ENCODE results near the gene NOS1.
A peak's percentile ranks its signal among the peaks of the same experiment; 100 is the strongest.
"Not testable (repeated sequence)": the region's sequence is repeated elsewhere in the genome, so short reads cannot be mapped to it uniquely, and the experiment has no call there.

Gene NOS1

DNA sequence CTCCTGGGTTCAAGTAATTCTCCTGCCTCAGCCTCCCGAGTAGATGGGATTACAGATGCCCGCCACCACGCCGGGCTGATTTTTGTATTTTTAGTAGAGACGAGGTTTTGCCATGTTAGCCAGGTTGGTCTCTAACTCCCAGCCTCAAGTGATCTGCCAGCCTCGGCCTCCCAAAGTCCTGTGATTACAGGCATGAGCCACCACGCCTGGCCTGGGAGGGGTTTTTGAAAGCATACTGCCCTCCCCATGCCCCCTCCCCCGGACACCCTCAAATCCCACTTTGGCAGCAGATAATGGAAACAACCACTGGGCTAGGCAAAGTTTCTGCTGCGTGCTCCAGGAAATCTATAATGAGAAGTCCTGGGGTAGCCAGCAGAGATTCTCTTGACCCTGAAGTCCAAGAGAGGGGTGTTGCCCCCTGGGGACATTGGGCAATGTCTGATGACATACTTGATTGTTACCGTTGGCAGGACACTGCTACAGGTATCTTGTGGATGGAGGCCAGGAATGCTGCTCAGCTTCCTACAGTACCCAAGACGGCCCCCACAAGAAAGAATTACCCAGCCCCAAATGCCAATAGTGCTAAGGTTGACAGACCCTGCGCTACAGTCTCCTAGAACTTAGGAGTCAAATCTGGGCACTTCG, 152.5 kb downstream of the NOS1 start:
- no peak for DNase-seq (ENCODE audit: low spot score)

DNA sequence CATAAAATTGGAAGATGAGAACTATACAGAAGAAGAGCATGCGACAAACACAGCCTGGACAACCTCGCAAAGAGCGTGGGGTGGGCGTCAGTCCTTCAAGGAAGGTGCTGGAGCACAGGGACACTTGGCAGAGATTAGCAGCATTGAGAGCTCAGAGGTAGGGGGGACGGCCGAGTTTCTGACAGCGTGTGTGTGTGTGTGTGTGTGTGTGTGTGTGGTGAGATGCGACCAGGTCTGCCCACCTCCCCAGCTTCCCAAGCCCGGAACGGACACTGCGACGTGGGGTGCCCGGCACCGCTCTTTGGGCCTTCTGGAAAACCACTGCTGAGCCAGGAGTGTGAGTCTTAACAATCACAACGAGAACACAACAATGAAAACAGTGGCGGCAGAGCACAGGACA, 153.2 kb downstream of the NOS1 start:
- no peak for DNase-seq (ENCODE audit: low spot score)

DNA sequence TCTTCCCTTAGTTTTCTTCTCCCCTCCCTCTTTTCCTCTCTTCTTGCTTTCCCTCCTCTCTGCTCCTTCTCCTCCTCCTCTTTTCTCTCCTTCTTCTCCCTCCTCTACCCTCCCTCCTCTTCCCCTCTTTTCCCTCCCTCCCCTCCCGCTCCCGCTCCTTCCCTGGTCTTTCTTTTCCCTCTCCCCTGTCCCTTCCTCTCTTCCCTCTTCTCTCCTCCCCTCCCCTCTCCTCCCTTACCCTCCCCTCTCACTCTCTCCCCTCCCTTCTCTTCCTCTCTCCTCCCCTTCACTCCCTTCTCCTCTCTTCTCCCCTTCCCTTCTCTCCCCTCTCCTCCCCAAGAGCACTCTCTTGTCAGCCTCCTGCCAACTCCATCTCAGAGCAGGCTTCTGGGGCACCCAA, 153.8 kb downstream of the NOS1 start:
- DNase-seq (ENCODE audit: low spot score), result no peak

DNA sequence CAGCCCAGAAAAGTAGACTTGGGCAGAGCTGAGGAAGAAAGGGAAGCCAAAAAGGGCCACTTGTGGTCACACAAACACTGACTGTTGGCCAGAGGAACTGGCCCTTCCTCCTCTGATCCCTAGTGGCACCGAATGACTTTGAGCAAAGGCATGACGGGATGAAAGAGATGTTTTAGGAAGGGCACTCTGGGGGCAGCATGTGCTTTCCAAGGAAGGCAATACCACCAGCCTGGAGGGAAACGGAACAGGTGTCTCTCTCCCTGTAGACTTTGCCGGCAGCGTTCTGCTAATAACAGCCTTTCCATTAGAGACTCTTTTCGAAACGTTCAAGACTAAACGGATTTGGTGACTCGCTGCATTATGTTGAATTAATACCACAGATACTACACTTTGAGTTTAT, 158.9 kb downstream of the NOS1 start:
- no peak for DNase-seq (ENCODE audit: low spot score)

DNA sequence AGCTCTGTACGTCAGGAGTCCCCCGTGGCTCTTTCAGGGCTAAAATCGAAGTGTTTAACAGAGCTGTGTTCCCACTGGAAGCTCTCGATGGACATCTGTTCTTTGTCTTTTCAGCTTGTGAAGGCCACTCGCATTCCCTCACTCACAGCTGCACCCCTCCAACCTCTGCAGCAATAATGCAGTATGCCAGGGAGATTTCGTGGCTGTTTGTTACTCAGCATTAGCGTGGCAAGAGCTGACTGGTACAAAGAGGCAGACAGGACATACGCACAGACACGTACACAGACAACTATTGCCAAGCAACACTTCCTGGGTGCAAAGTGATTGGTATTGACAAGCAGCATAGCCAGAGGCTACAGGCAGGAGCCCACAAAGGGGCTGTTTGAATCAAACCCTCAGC, 159.4 kb downstream of the NOS1 start:
- no peak for DNase-seq (ENCODE audit: low spot score)

DNA sequence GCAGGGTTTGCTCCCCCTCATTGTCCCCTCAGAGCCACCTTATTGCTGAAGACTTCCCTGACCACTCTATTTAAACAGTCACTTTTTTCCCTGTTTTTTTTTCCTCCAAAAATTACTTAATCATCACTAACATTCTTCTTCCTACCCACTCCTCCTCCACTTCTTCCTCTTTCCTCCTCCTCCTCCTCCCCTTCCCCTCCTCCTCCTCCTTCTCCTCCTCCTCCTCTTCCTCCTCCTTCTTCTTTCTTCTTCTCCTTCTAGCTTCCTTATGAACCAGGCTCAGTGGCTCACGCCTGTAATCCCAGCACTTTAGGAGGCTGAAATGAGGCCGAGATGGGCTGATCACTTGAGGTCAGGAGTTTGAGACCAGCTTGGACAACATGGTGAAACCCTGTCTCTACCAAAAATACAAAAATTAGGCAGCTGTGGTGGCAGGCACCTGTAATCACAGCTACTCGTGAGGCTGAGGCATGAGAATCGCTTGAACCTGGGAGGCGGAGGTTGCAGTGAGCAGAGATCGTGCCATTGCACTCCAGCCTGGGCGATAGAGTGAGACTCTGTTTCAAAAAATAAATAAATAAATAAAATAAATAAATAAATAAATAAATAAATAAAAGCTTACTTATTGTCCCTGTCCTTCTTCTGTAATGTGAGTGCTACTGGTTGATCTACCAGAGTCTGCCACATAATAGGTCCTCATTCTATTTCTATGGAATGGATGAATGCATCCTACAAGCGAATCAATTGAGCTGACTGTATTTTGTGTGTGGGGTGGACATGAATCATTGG, 161.3 kb downstream of the NOS1 start:
- not testable (repeated sequence) for DNase-seq (ENCODE audit: low spot score)

DNA sequence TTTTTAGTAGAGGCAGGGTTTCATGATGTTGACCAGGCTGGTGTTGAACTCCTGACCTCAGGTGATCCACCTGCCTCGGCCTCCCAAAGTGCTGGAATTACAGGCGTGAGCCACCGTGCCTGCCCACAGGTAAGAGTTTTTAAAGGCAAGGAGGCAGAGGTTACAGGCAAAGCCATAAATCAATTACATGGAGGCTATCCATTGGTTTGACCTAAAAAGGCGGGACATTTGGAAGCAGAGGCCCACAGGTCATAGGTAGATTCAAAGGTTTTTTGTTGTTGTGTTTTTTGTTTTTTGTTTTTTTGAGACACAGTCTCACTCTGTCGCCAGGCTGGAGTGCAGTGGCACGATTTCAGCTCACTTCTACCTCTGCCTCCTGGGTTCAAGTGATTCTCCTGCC, 165.1 kb downstream of the NOS1 start:
- DNase-seq (ENCODE audit: low spot score), result not testable (repeated sequence)

DNA sequence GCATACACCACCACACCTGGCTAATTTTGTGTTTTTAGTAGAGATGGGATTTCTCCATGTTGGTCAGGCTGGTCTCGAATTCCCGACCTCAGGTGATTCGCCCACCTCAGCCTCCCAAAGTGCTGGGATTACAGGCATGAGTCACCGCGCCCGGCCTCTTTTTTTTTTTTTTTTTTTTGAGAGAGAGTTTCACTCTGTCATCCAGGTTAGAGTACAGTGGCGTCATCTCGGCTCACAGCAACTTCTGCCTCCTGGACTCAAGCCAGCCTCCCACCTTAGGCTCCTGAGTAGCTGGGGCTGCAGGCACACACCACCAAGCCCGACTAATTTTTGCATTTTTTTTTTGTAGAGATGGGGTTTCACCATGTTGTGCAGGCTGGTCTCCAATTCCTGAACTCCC, 166.4 kb downstream of the NOS1 start:
- not testable (repeated sequence) for DNase-seq (ENCODE audit: low spot score)

DNA sequence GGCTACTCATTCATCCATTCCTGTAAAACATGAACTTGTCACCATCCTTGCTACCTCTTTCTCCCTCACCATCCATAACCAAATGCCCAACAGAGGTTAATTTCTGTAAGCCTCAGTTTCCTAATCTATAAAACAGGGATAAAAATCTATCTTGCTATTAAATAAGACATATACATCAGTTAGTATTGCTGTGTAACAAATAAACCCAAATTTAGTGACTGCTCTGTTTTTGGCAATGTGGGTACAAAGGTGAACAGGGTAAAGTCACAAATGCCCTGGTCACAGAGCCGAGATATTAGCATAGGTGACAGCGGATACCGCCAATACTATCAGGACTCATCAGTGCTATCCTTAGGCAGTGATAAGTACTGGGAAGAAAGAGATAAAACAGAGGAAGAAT, 167.5 kb downstream of the NOS1 start:
- DNase-seq (ENCODE audit: low spot score), result no peak

DNA sequence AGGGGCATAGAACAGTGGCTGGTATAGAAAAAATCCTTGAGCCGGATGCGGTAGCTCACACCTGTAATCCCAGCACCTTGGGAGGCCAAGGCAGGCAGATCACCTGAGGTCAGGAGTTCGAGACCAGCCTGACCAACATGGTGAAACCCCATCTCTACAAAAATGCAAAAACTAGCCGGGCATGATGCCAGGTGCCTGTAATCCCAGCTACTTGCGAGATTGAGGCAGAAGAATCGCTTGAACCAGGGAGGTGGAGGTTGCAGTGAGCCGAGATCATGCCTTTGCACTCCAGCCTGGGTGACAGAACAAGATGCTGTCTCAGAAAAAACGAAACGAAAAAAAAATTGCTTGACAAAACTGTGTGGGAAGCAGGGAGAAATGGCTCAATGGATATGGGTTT, 168.8 kb downstream of the NOS1 start:
- not testable (repeated sequence) for DNase-seq (ENCODE audit: low spot score)

DNA sequence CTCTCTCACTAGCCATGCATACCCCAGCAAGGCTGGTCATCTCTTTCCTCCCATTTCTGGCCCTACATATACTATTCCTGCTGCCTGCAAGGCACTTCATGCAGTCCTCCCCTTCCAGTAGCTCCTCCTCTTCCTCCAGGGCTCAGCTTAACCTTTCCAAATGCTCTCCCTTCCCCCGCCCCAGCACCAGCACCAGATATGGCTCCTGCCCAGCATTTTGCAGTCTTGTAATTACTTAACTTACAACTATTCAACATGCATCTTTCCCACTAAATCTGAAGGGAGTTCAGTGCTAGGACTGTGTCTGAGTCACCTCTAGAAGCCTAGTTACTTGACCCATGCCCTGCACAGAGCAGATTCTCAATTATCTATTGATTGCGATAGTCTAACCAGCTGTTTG, 169.4 kb downstream of the NOS1 start:
- DNase-seq (ENCODE audit: low spot score), result no peak

DNA sequence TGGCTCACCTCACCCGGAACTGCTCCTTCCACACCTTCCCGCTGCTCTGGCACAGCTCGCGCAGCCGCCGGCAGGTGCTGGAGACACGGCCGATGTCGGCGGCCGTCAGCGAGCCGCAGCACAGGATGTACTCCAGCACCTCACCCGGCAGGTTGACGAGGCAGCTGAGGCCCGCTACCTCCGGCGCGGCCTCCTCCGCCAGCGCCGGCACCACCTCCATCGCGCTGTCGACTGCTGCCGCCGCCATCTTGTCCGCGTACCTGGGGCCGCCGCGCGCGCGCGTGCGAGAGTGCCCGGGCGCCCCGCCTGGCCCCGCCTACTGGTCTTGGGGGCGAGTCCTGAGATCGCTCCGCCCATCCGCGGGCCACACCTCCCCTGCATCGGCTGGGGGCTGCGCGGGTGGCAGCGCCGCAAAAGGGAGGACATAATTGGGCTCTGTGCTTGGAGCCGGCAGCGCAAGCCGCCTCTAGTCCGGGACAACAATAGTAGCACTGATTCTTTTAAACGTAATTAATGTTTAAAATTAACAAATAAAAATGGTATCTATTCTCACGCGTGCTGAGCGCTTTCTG, 171.1 kb downstream of the NOS1 start, which contains the start of gene FBXO21:
Gene FBXO21 (minus strand): TSS at position 261 of the 572 bp plus-strand sequence. CDS start 14 bp downstream, at position 247.
- peak; percentile 94 for DNase-seq (ENCODE audit: low spot score)

DNA sequence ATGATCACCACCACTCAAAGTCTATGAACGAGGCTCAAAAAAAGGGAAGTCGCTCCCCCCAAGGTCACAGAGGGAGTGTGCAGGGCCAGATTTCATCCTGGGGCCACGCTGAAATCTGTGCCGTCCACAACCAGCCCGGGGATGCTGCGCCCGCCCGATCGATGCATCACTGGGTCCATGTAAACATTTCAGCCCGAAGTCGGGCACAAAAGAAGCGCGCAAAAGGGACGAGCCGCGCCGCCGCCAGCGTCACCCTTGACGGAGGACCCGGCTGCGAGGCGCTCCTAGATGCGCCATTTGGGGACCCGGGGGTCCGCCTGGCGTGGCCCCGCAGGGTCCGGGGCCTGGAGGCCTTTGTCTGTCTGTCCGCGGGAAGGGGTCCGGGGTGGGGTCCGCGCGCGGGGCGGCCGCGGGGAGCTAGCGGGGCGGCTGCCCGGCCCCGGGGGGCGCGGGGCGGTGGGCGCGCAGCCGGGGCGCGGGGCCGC, 171.7 kb downstream of the NOS1 start:
- peak; percentile 28 for DNase-seq (ENCODE audit: low spot score)

DNA sequence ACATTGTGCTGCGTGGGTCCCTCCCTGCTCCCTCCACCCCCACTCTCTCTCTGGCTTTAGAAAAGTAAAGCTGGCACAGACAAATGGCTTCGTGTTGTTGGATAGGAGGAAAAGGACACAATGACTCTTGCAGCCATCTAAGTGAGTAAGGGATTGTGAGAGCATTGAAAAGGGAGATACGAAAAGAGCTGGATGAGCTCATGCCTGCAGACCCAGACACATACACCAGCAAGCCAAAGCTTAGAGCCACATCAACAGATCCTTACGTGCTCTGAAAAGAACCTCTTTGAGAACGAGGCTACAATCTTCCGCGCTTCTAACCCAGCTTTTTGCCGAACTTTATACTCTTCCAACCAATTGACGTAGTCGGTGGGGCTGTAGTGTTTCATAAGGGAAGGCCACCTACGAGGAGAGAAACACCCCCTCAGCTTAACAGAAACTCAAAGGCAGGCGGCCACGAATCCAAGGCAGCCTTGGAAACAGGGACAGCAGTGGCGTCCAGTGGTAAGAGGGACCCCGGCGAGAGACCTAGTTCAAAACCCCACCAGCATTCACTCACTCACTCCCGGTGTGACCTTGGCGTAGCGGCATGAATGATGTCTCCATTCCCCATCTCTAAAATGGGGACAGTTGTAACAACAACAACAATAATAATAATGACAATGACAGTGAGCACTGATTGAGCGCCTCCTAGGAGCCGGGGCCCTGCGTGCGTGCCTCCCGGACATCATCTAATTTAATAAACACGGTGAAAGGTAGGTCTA, 172.3 kb downstream of the NOS1 start:
- no peak for DNase-seq (ENCODE audit: low spot score)

DNA sequence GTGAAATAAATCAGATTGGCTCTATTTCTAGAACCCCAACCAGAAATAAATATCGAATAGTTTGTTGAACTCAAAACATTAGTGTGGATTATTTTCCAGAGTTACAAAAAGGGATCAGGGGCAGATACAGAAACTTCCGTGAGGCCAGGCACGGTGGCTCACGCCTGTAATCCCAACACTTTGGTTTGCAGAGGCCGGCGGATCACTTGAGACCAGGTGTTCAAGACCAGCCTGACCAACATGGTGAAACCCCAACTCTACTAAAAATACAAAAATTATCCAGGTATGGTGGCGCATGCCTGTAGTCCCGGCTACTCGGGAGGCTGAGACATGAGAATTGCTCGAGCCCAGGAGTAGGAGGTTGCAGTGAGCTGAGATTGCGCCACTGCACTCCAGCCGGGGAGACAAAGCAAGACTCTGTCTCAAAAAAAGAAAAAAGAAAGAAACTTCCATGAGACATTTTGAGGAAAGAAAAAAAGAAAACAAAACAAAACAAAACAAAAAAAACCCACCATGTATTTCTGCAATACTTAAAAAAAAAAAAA, 173.2 kb downstream of the NOS1 start:
- DNase-seq (ENCODE audit: low spot score), result no peak

DNA sequence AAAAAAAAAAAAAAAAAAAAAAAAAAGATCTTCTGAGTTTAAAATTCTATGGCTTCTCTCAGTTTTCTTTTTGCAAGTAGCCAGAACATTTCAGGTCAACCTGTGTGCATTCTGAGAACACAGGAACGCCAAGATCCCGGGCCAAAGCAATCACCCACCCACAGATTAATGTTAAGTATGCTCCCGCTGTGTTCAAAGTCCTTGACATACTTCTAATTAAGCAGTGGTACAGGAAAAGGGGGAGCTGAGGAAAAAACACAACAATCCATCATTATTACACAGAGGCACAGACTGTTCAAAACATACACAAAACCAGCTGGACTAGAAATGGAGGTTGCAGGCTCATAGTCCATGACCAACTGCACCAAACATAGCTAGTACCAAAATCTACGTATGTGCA, 174.0 kb downstream of the NOS1 start:
- no peak for DNase-seq (ENCODE audit: low spot score)

DNA sequence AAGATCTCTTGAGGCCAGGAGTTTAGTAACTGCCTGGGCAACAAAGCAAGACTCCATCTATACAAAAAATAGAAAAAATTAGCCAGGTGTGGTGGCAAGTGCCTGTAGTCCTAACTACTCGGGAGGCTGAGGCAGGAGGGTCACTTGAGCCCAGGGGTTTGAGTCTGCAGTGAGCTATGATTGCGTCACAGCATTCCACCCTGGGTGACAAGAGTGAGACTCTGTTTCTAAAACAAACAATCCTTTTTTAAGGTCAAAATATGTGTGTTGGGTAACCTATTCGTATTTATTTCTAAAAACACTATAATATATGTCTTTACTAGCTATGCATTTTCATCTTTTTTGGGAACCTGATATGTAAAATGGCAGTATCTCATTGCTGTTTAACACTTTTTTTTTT, 178.6 kb downstream of the NOS1 start:
- DNase-seq (ENCODE audit: low spot score), result no peak

DNA sequence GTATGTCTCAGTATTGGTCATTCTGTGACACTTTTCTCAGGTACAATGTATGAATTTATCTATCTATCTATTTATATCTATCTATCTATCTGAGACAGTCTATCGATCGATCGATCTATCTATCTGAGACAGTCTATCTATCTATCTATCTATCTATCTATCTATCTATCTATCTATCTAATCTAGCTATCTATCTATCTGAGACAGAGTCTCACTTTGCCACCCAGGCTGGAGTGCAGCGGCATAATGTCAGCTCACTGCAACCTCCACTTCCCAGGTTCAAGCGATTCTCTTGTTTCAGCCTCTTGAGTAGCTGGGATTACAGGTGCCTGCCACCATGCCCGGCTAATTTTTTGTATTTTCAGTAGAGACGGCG, 180.0 kb downstream of the NOS1 start:
- DNase-seq (ENCODE audit: low spot score), result not testable (repeated sequence)

DNA sequence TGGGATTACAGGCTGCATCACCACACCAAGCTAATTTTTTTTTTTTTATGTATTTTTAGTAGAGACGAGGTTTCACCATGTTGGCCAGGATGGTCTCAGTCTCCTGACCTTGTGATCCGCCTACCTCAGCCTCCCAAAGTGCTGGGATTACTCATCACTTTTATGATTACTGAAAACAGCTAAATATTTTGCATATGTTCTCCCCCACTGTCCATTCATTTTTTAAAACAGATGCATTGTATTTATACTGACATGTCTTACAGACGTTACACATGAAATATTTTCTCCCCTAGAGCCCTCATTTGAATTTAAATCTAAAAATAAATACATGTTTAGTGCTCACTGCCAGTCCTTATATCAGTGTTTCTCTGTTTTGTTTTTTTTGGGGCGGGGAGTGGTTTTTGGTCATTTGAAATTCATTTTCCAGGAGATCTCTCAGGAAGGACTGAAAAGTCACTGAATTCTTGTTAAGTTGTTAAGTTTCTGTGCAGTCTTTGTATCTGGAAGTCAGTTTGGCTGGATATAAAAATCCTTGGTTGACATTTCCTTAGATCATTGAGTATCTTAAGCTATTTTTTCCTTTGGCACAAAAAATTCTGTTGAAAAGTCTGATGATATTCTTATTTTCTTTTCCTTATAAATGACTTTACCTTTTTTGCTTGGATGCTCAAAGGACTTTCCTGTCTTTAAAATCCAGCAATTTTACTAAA, 180.5 kb downstream of the NOS1 start:
- no peak for DNase-seq (ENCODE audit: low spot score)

DNA sequence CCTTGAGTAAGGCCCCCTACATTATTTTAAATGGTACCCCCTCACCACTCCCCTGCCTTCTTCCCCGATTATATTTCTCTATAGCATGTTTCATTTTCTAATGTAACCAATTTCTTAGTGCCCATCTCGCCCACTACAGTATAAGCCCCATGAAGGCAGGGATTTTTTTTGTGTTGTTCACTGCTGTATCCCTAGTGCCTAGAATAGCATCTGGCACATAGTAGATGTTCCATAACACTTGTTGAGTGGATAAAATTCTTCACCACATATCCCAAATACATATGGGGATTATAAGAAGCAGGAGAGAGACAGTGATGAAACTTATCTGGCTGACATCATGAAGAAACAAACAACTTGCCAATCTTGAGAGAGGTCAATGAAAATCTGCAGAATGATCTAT, 182.7 kb downstream of the NOS1 start:
- no peak for DNase-seq (ENCODE audit: low spot score)

DNA sequence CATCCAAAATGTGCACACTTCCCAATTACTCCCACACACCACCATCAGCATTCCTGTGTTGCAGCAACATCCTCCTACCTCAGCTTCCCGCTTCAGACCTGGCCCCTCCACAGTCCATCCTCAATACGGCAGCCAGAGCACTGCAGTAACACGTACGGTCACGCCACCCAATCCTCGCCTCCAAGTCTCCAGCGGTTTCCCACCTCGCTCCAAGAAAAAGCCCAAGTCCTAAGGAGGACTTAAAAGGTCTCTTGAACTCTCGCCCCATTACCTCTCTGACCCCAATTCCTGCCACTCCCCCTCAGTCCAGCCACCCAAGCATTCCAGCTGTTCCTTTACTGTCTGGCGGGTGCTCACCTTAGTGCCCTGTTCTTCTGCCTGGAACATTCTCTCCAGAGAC, 183.1 kb downstream of the NOS1 start:
- DNase-seq (ENCODE audit: low spot score), result no peak

DNA sequence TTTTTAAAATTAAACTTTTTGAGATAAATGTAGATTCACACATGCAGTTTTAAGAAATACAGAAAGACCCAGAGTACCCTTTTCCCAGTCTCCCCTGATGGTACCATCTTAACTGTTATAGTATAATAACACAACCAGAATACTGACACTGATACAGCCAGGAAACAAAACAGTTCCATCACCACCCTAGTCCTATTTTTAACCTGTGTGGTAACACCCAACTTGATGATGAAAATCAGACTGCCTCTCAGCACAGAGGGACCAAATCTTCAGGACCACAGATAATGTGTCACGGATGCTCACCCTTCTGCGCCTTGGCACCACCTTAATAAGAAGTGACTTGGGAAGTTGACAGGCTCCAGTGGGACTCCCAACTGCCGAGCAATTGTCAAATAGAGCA, 189.3 kb downstream of the NOS1 start:
- DNase-seq (ENCODE audit: low spot score), result no peak

All from COLO829 (cell line).